HCT116 (cell line): ENCODE measurements around the gene C1orf159. TPM values are rescaled to one million over a fixed set of nuclear protein-coding genes. Genes with fewer than 3 reads are reported as not detected.

ENCODE experiments used
- ATAC-seq: fragments of 200-7000 bp; cut with Tn5 transposase; 2 replicates; pipeline ENCODE4 v1.9.1; 2020; ENCODE audit warnings: mild to moderate bottlenecking, moderate library complexity
- BruUV-seq: library from RNA; stranded (reverse); fragments of 400-500 nt; replicated peaks from 2 replicates; lab custom pipeline; 2021; lab: Mats Ljungman, UMichigan
- CTCF ChIA-PET: fragments of 300-600 bp; sonication (Branson Sonifier 250); formaldehyde crosslinking; loops from one replicate; lab custom pipeline; 2021; ENCODE audit warnings: antibody characterized with exemption; lab: Charles Lee
- POLR2A ChIA-PET: fragments of 300-600, 350-600 bp; sonication (Branson Sonifier 250); formaldehyde crosslinking; loops from one replicate; lab custom pipeline; 2021; ENCODE audit warnings: antibody characterized with exemption; lab: Charles Lee
- RAD21 ChIA-PET, 2 experiments: fragments of 300-600 bp; sonication (Branson Sonifier 250); formaldehyde crosslinking; loops; one replicate each; lab custom pipeline; 2023; ENCODE audit warnings: low total read pairs in 2 of 2; ENCODE audit not compliant: uncharacterized antibody in 2 of 2, unreplicated experiment in 2 of 2, low non-redundant PET in 1 of 2; lab: Charles Lee
- DNase-seq: peaks from one replicate; pipeline ENCODE4 v3.0.0-alpha.2; 2010; ENCODE audit warnings: low read depth, low spot score
- H2AFZ ChIP-seq: fragments of 200-600 bp; shearing (Covaris generic), sonication (generic); 2 replicates; pipeline ENCODE4 v1.6.1; 2017; ENCODE audit warnings: low read depth, mixed run types, mixed read lengths, antibody characterized with exemption, low read length; ENCODE audit not compliant: poor library complexity, severe bottlenecking
- H3K27ac ChIP-seq: 2 replicates; pipeline ENCODE4 v1.5.1; 2012; ENCODE audit warnings: low read depth, low read length
- H3K27me3 ChIP-seq: fragments of 200-600 bp; sonication (generic); 2 replicates; pipeline ENCODE4 v1.6.1; 2016; ENCODE audit warnings: mixed run types, low read length, mixed read lengths; ENCODE audit not compliant: insufficient read depth
- H3K36me3 ChIP-seq, 2 experiments: fragments of 200-500 bp in 1 of 2; fragments of 200-600 bp in 1 of 2; sonication (Bioruptor generic) in 1 of 2; sonication (generic) in 1 of 2; 2 replicates each; pipeline versions ENCODE4 v1.5.1 to v1.6.1; 2014 to 2016; ENCODE audit warnings: low read length in 2 of 2, inconsistent platforms in 1 of 2, mixed read lengths in 1 of 2, mixed run types in 1 of 2; ENCODE audit not compliant: insufficient read depth in 2 of 2, control insufficient read depth in 1 of 2
- H3K4me1 ChIP-seq, 2 experiments: fragments of 200-600 bp in 1 of 2; sonication (generic) in 1 of 2; 2 replicates each; pipeline versions ENCODE4 v1.5.1 to v1.6.1; 2012 to 2017; ENCODE audit warnings: low read length in 2 of 2, inconsistent platforms in 1 of 2, mild to moderate bottlenecking in 1 of 2, mixed read lengths in 1 of 2, mixed run types in 1 of 2, moderate library complexity in 1 of 2; ENCODE audit not compliant: insufficient read depth in 2 of 2, control insufficient read depth in 1 of 2
- H3K4me2 ChIP-seq: fragments of 200-600 bp; sonication (generic); 2 replicates; pipeline ENCODE4 v1.6.1; 2017; ENCODE audit warnings: mixed run types, low read length, mixed read lengths
- H3K4me3 ChIP-seq, 2 experiments: fragments of 200-600 bp in 1 of 2; sonication (generic) in 1 of 2; replicated peaks in 1 of 2; 2 replicates each; pipeline ENCODE4 v1.5.1; 2011 to 2016; ENCODE audit warnings: low read length in 2 of 2, control low read depth in 1 of 2, low read depth in 1 of 2, mild to moderate bottlenecking in 1 of 2, mixed read lengths in 1 of 2, mixed run types in 1 of 2
- H3K79me2 ChIP-seq: fragments of 200-600 bp; sonication (generic); 2 replicates; pipeline ENCODE4 v1.6.1; 2017; ENCODE audit warnings: mild to moderate bottlenecking, mixed run types, low read length, moderate library complexity, mixed read lengths; ENCODE audit not compliant: insufficient read depth
- H3K9ac ChIP-seq: fragments of 200-600 bp; sonication (generic); 2 replicates; pipeline ENCODE4 v1.6.1; 2016; ENCODE audit warnings: low read length, mixed read lengths
- H3K9me2 ChIP-seq: fragments of 200-600 bp; sonication (generic), shearing (Covaris generic); 2 replicates; pipeline ENCODE4 v1.6.1; 2017; ENCODE audit warnings: mixed run types, mild to moderate bottlenecking, moderate library complexity; ENCODE audit not compliant: insufficient read depth
- H3K9me3 ChIP-seq, 2 experiments: fragments of 200-500 bp in 1 of 2; fragments of 200-600 bp in 1 of 2; sonication (Bioruptor generic) in 1 of 2; sonication (generic) in 1 of 2; 2 replicates each; pipeline ENCODE4 v1.6.1; 2014 to 2017; ENCODE audit warnings: low read length in 2 of 2, mixed read lengths in 2 of 2, inconsistent platforms in 1 of 2, low read depth in 1 of 2, mild to moderate bottlenecking in 1 of 2, mixed run types in 1 of 2, moderate library complexity in 1 of 2; ENCODE audit not compliant: control insufficient read depth in 1 of 2, insufficient read depth in 1 of 2
- H4K20me1 ChIP-seq: fragments of 200-600 bp; sonication (generic), shearing (Covaris generic); 2 replicates; pipeline ENCODE4 v1.6.1; 2017; ENCODE audit warnings: mixed run types, mild to moderate bottlenecking, moderate library complexity; ENCODE audit not compliant: insufficient read depth
- CBX3 ChIP-seq: IDR thresholded peaks from 2 replicates; pipeline ENCODE4 v1.6.1; 2012; ENCODE audit warnings: low read depth
- CEBPB ChIP-seq: IDR thresholded peaks from 2 replicates; pipeline ENCODE4 v1.6.1; 2012; ENCODE audit warnings: low read depth
- EGR1 ChIP-seq: IDR thresholded peaks from 2 replicates; pipeline ENCODE4 v1.6.1; 2012; ENCODE audit warnings: low read depth
- ELF1 ChIP-seq: IDR thresholded peaks from 2 replicates; pipeline ENCODE4 v1.6.1; 2012; ENCODE audit warnings: low read depth, borderline replicate concordance
- EZH2 ChIP-seq: fragments of 200-600 bp; sonication (generic); IDR thresholded peaks from 2 replicates; pipeline ENCODE4 v1.6.1; 2017; ENCODE audit warnings: antibody characterized with exemption, mixed run types
- EZH2phosphoT487 ChIP-seq: fragments of 200-600 bp; IDR thresholded peaks from 2 replicates; pipeline ENCODE4 v1.6.1; 2018; ENCODE audit warnings: antibody characterized with exemption, borderline replicate concordance
- FOSL1 ChIP-seq: IDR thresholded peaks from 2 replicates; pipeline ENCODE4 v1.6.1; 2012; ENCODE audit warnings: low read depth
- JUND ChIP-seq: IDR thresholded peaks from 2 replicates; pipeline ENCODE4 v1.6.1; 2012
- POLR2A ChIP-seq: IDR thresholded peaks from 2 replicates; pipeline ENCODE4 v1.7.0; 2011; ENCODE audit warnings: borderline replicate concordance; ENCODE audit not compliant: insufficient read depth, insufficient read length; ENCODE audit errors: extremely low read depth
- POLR2AphosphoS5 ChIP-seq: IDR thresholded peaks from 2 replicates; pipeline ENCODE4 v1.6.1; 2011; ENCODE audit warnings: mild to moderate bottlenecking, low read depth, low read length, moderate library complexity
- SIN3A ChIP-seq: IDR thresholded peaks from 2 replicates; pipeline ENCODE4 v1.6.1; 2012; ENCODE audit warnings: low read depth
- SP1 ChIP-seq: IDR thresholded peaks from 2 replicates; pipeline ENCODE4 v1.6.1; 2012; ENCODE audit warnings: low read depth
- SRF ChIP-seq: IDR thresholded peaks from 2 replicates; pipeline ENCODE4 v1.6.1; 2012; ENCODE audit warnings: low read depth
- TCF7L2 ChIP-seq: IDR thresholded peaks from 2 replicates; pipeline ENCODE4 v1.7.0; 2011; ENCODE audit warnings: borderline replicate concordance, inconsistent platforms; ENCODE audit not compliant: insufficient read depth, insufficient read length; ENCODE audit errors: extremely low read depth
- YY1 ChIP-seq: IDR thresholded peaks from 2 replicates; pipeline ENCODE4 v1.6.1; 2011; ENCODE audit warnings: low read length, low read depth, moderate library complexity, mild to moderate bottlenecking; ENCODE audit not compliant: insufficient replicate concordance; ENCODE audit errors: extremely low read depth
- ZBTB33 ChIP-seq: IDR thresholded peaks from 2 replicates; pipeline ENCODE4 v1.6.1; 2011; ENCODE audit warnings: mild to moderate bottlenecking, low read length, moderate library complexity; ENCODE audit not compliant: insufficient replicate concordance; ENCODE audit errors: extremely low read depth
- ZFX ChIP-seq: fragments of 450-650 bp; IDR thresholded peaks from 2 replicates; pipeline ENCODE4 v1.6.1; 2017
- ZNF274 ChIP-seq: fragments of 200-500 bp; sonication (Bioruptor generic); IDR thresholded peaks from 2 replicates; pipeline ENCODE4 v1.6.1; 2014; ENCODE audit warnings: mild to moderate bottlenecking, low read depth, low read length, inconsistent platforms
- intact Hi-C: fragments of 100-400 bp; cut with micrococcal nuclease; formaldehyde crosslinking; loops from 2 replicates; pipeline ENCODE4 v1.10.0; 2022
- total RNA-seq: library from RNA; stranded (reverse); gene quantifications from one replicate; pipeline ENCODE4 v1.2.1, GENCODE V29; 2021; ENCODE audit not compliant: unreplicated experiment
- TF ChIP-seq, protein P1 (sequence below): IDR thresholded peaks from 2 replicates; pipeline ENCODE4 v1.6.1; 2012

The C1orf159 gene
- total RNA-seq, 1 experiment from 2014 or later, result 22.7 TPM

DNA sequence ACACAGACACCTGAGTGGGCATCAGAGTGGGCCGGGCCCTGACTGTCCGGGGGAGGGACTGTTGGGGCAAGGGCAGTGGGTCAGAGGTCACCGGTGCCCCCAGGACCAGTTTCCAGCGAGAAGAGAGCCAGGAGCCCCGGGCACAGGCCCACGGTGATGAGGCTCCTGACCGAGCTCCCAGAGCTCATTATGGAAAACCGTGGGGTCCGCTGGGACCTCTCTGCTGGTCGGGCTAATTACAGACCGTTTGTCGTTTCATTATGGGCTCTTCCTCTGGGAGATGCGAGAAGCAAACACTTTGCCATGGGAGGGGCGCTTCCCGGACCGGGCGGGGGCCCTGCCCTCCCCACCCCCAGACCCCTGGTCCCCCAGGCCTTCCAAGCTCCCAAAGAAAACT lies 45.8 kb upstream of the C1orf159 start:
- Histone ChIP-seq H3K79me2 (peaks cover 38% of the 10 kb centered on the region), H3K4me3 (no peak overlapping the region), H4K20me1 (no peaks in the 10 kb centered on the region), H2AFZ (no peak overlapping the region), H3K4me2 (peak overlapping the region; percentile 93), H3K9me2 (no peaks in the 10 kb centered on the region)
- ATAC-seq (no peak), DNase-seq (no peak)
- no TSS peak for BruUV-seq
- TF ChIP-seq ZNF274, result no peak
- no peak for TF ChIP-seq SP1
- TF ChIP-seq POLR2A, result no peak
- no peak for TF ChIP-seq EZH2phosphoT487
- TF ChIP-seq TCF7L2, result no peak
- TF ChIP-seq ZFX, result no peak
- TF ChIP-seq, all 23 proteins: peak for 0
- Histone ChIP-seq H3K27ac (peak overlapping the region; percentile 67; the same call in 1 of the 2 replicates), H3K9ac (peak overlapping the region; percentile 96; the same call in 1 of the 2 replicates), H3K4me1 (peaks cover 26 to 59% of the 10 kb centered on the region in 2 experiments), H3K27me3 (no peaks in the 10 kb centered on the region), H3K9me3 (no peaks in the 10 kb centered on the region), H3K36me3 (no peaks in the 10 kb centered on the region)
- ChIA-PET POLR2A (interaction anchor here (1.3 kb wide), 1 partner anchor 147 kb away, joined by 5 read pairs; no protein-coding TSS in a partner anchor), CTCF (no interaction called here), RAD21 (no interaction called here)
- intact Hi-C loops, result loop anchor here (5.0 kb wide), 1 partner anchor 46 kb away; the partner anchor contains the start of gene TNFRSF18

- Histone ChIP-seq H3K79me2 (peaks cover 34% of the 10 kb centered on the region), H3K4me3 (no peak overlapping the region), H3K9me3 (no peaks in the 10 kb centered on the region), H3K9ac (no peak overlapping the region), H3K36me3 (no peaks in the 10 kb centered on the region), H3K27ac (peak overlapping the region; percentile 17; the same call in 1 of the 2 replicates), H4K20me1 (no peaks in the 10 kb centered on the region), H3K27me3 (no peaks in the 10 kb centered on the region), H3K9me2 (no peaks in the 10 kb centered on the region), H3K4me1 (peaks cover 26 to 61% of the 10 kb centered on the region in 2 experiments), H3K4me2 (no peak overlapping the region), H2AFZ (no peak overlapping the region)
- ChIA-PET POLR2A (no interaction called here), RAD21 (no interaction called here), CTCF (no interaction called here)
- DNase-seq (no peak), ATAC-seq (no peak)
- BruUV-seq, result no TSS peak
- TF ChIP-seq YY1 (no peak), EGR1 (no peak), SIN3A (no peak), POLR2A (no peak), ELF1 (no peak), EZH2phosphoT487 (no peak), FOSL1 (no peak), CBX3 (no peak), CEBPB (no peak), JUND (no peak), SRF (no peak), EZH2 (no peak), POLR2AphosphoS5 (no peak), TCF7L2 (no peak), ZFX (no peak), ZBTB33 (no peak)
- TF ChIP-seq, protein P1, sequence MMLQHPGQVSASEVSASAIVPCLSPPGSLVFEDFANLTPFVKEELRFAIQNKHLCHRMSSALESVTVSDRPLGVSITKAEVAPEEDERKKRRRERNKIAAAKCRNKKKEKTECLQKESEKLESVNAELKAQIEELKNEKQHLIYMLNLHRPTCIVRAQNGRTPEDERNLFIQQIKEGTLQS, result no peak
- intact Hi-C loops, result loop anchor here (5.0 kb wide), 1 partner anchor 46 kb away; the partner anchor contains the start of gene TNFRSF18
Measured at GRCh38 chr1:1161078-1161682, 45.3 kb upstream of the C1orf159 start.
